ENCODE results near the gene SPATA31A3.
"Not testable (repeated sequence)": the region's sequence is repeated elsewhere in the genome, so short reads cannot be mapped to it uniquely, and the experiment has no call there.

SPATA31A3 gene

GRCh38 chr9:66992450-66992849, at the start of gene SPATA31A3:
TSS of gene SPATA31A3 (minus strand) at chr9:66992550. CDS start at chr9:66992521, 29 bp downstream.
- H3K9me3 ChIP-seq (replicated peaks in 1 of 11); H3K4me1 ChIP-seq; H3K9ac ChIP-seq; H4K20me1 ChIP-seq; H3K36me3 ChIP-seq; H3K27ac ChIP-seq; H3K27me3 ChIP-seq; H3K4me2 ChIP-seq; H3K4me3 ChIP-seq: not testable (repeated sequence)

DNA sequence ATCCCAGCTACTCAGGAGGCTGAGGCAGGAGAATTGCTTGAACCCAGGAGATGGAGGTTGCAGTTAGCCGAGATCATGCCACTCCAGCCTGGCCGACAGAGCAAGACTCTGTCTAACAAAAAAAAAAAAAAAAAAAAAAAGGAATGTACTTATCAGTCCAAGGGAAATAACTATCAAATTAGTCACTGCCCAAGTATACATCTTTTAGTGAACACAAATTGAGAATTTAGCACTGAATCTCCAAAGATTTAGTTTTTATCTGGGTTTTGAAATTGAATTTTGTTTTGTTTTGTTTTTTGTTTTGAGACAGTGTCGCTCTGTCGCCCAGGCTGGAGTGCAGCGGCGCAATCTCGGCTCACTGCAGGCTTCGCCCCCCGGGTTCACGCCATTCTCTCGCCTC, 39.8 kb downstream of the SPATA31A3 start:
- not testable (repeated sequence) for H3K4me3 ChIP-seq; H3K36me3 ChIP-seq; H3K9ac ChIP-seq; H4K20me1 ChIP-seq; H3K27me3 ChIP-seq; H3K9me3 ChIP-seq (replicated peaks in 1 of 11); H3K4me2 ChIP-seq; H3K27ac ChIP-seq; H3K4me1 ChIP-seq

GRCh38 chr9:66942400-66943155, 49.8 kb downstream of the SPATA31A3 start:
- H3K4me2 ChIP-seq; H3K36me3 ChIP-seq; H3K9ac ChIP-seq; H4K20me1 ChIP-seq; H3K4me1 ChIP-seq; H3K4me3 ChIP-seq; H3K27me3 ChIP-seq; H3K9me3 ChIP-seq (replicated peaks in 1 of 11); H3K27ac ChIP-seq: not testable (repeated sequence)

DNA sequence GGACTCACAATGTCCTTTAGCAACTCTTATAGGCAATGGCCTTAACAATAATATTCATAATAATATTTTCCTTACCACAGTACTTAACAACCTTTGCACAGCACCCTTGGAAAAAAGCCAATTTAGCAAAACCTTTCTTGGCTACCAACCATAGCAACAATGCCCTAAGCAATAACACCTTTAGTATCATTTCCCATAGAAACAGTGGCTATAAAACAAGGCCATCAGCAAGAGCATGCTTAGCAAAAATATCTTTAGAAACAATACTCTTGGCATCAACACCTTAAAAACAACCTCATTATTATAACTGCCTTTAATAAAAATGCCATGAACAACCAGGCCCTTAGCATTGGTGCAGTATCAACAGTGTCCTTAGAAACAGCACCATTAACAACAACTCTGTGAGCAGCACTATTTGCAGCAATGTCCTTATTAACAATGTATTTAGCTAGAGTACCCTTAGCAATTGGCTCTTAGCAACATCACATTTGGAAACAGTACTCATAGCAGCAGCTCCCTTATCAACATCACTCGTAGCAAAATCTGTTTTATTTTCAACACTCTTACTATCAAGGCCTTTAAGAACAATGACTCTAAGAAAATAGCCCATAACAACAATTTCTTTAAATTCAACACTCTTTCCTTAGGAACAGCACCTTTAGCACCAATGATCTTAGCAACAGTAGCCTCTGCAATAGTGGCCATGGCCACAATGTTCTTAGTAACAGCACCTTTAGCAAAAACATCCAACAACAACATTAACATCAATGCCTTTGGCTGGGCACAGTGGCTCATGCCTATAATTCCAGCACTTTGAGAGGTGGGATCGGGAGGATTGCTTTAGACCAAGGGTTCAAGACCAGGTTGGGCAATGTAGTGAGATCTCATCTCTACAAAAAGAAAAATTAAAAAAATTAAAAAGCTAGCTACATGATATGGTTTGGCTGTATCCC, 52.2 kb downstream of the SPATA31A3 start:
- not testable (repeated sequence) for H3K4me3 ChIP-seq; H3K4me2 ChIP-seq; H3K4me1 ChIP-seq; H3K27me3 ChIP-seq; H3K9ac ChIP-seq; H3K36me3 ChIP-seq; H3K27ac ChIP-seq; H4K20me1 ChIP-seq; H3K9me3 ChIP-seq (replicated peaks in 1 of 11)

DNA sequence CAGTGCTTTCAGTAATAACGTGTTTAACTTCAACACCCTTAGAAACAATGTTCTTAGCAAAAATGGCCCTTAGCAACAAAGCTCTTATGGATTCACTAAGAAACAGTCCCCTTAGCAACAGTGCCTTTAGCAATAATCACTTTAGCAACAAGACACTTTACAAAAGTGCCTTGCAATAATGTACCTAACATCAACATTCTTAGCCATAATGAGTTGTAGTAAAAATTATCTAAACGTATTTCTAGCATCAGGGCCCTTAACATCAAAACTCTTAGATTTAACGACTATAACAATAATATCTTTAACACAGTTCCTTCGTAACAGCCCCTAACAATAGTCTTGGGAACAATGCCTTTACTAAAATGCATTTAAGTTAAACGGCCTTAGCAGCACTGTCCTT, 54.0 kb downstream of the SPATA31A3 start:
- not testable (repeated sequence) for H3K4me2 ChIP-seq; H3K9ac ChIP-seq; H3K9me3 ChIP-seq (replicated peaks in 1 of 11); H3K27ac ChIP-seq; H3K4me1 ChIP-seq; H4K20me1 ChIP-seq; H3K4me3 ChIP-seq; H3K27me3 ChIP-seq; H3K36me3 ChIP-seq

GRCh38 chr9:66937662-66938061, 54.7 kb downstream of the SPATA31A3 start:
- H4K20me1 ChIP-seq; H3K36me3 ChIP-seq; H3K27me3 ChIP-seq; H3K9me3 ChIP-seq (replicated peaks in 1 of 11); H3K4me2 ChIP-seq; H3K9ac ChIP-seq; H3K4me1 ChIP-seq; H3K27ac ChIP-seq; H3K4me3 ChIP-seq: not testable (repeated sequence)
